Measurements from ENCODE around the gene AADAC.

DNA sequence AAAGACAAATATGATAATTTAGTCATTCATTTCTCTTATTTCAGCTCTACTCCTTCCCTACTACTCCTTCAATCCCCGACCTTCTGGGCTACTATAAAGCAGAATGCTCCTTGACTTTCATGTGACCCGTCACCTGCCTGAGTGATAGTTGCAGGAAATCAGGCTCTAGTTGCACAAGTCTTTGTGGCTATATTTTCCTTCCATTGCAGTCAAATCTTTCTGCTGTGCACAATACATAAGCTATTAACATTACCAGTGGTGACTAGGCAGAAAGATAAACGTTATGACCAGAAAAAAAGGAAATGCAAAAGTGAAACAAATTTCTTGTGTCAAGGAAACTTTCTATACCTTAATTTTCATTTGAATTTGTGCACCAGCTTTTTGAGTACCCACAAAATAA lies 61.8 kb downstream of the AADAC start:
- TF ChIP-seq EZH2 (IDR thresholded peaks at IDR 0.05; ENCODE audit: low read length): no peak
- TF ChIP-seq, protein P1, sequence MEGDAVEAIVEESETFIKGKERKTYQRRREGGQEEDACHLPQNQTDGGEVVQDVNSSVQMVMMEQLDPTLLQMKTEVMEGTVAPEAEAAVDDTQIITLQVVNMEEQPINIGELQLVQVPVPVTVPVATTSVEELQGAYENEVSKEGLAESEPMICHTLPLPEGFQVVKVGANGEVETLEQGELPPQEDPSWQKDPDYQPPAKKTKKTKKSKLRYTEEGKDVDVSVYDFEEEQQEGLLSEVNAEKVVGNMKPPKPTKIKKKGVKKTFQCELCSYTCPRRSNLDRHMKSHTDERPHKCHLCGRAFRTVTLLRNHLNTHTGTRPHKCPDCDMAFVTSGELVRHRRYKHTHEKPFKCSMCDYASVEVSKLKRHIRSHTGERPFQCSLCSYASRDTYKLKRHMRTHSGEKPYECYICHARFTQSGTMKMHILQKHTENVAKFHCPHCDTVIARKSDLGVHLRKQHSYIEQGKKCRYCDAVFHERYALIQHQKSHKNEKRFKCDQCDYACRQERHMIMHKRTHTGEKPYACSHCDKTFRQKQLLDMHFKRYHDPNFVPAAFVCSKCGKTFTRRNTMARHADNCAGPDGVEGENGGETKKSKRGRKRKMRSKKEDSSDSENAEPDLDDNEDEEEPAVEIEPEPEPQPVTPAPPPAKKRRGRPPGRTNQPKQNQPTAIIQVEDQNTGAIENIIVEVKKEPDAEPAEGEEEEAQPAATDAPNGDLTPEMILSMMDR (optimal IDR thresholded peaks at IDR 0.05 in 1 of 3, IDR thresholded peaks at IDR 0.05 in 1 of 3, conservative IDR thresholded peaks at IDR 0.05 in 1 of 3; ENCODE audit: extremely low read depth in 1 of 3, insufficient read depth in 2 of 3, low read length in 3 of 3): no peak

Data from keratinocyte (primary cell).